Endothelial cell (in vitro differentiated cells): ENCODE measurements around the gene ERBIN. TPM values are rescaled to one million over a fixed set of nuclear protein-coding genes. Genes with fewer than 3 reads are reported as not detected.

Experiments used
- DNase-seq: peaks from one replicate; pipeline ENCODE4 v3.0.0; 2021; ENCODE audit warnings: low spot score
- H3K27ac Mint-ChIP-seq: one replicate; pipeline ENCODE4 v1.8.0; 2021; ENCODE audit warnings: mixed read lengths, inconsistent platforms; ENCODE audit not compliant: unreplicated experiment
- H3K27me3 Mint-ChIP-seq: one replicate; pipeline ENCODE4 v1.8.0; 2021; ENCODE audit warnings: mild to moderate bottlenecking, moderate library complexity, mixed read lengths, inconsistent platforms; ENCODE audit not compliant: unreplicated experiment
- H3K36me3 Mint-ChIP-seq: one replicate; pipeline ENCODE4 v1.8.0; 2021; ENCODE audit warnings: mild to moderate bottlenecking, low read depth, mixed read lengths, inconsistent platforms; ENCODE audit not compliant: unreplicated experiment
- H3K4me1 Mint-ChIP-seq: one replicate; pipeline ENCODE4 v1.8.0; 2021; ENCODE audit warnings: mild to moderate bottlenecking, mixed read lengths, inconsistent platforms; ENCODE audit not compliant: unreplicated experiment
- H3K4me3 Mint-ChIP-seq: one replicate; pipeline ENCODE4 v1.8.0; 2021; ENCODE audit warnings: mild to moderate bottlenecking, mixed read lengths, inconsistent platforms; ENCODE audit not compliant: unreplicated experiment
- H3K9me3 Mint-ChIP-seq: one replicate; pipeline ENCODE4 v1.8.0; 2021; ENCODE audit warnings: mixed read lengths, inconsistent platforms; ENCODE audit not compliant: unreplicated experiment
- total RNA-seq: library from RNA; stranded (reverse); fragmentation: NEBNext Ultra II Directional; extraction: Animal tissue kit (Norgen Biotek cat#: 25700); gene quantifications from one replicate; pipeline ENCODE4 v1.2.1, GENCODE V29; 2021; ENCODE audit not compliant: unreplicated experiment
- TF ChIP-seq, protein P1 (sequence below): fragments of 200-600 bp; sonication (generic); IDR thresholded peaks from one replicate; pipeline ENCODE4 v1.5.0; 2021; ENCODE audit warnings: antibody characterized with exemption; ENCODE audit not compliant: unreplicated experiment

The ERBIN gene
- total RNA-seq, 1 donor from 2014 or later: 93.3 TPM

DNA sequence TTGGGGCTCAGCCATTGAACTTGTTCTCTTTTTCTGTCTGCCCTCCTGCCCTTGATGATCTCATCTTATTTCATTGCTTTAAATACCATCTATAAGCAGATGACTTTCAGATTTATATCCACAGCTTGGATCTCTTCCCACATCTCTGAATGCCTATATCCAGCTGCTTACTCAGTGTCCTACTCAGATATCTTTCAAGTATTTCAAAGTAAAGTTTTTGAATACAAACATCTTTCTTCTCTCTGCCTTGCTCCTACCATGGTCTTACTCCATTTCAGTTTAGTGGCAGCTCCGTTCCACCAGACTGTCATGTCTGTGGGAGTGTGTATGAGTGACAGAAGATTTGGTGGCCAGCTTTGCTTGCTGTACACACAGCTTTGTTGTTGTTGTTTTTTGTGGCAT is 59.7 kb downstream of the ERBIN start:
- H3K36me3 Mint-ChIP-seq: no peaks in the 10 kb centered on the region
- H3K27me3 Mint-ChIP-seq: no peaks in the 10 kb centered on the region
- TF ChIP-seq, protein P1, sequence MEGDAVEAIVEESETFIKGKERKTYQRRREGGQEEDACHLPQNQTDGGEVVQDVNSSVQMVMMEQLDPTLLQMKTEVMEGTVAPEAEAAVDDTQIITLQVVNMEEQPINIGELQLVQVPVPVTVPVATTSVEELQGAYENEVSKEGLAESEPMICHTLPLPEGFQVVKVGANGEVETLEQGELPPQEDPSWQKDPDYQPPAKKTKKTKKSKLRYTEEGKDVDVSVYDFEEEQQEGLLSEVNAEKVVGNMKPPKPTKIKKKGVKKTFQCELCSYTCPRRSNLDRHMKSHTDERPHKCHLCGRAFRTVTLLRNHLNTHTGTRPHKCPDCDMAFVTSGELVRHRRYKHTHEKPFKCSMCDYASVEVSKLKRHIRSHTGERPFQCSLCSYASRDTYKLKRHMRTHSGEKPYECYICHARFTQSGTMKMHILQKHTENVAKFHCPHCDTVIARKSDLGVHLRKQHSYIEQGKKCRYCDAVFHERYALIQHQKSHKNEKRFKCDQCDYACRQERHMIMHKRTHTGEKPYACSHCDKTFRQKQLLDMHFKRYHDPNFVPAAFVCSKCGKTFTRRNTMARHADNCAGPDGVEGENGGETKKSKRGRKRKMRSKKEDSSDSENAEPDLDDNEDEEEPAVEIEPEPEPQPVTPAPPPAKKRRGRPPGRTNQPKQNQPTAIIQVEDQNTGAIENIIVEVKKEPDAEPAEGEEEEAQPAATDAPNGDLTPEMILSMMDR: no peak
- no peak for DNase-seq
- H3K4me1 Mint-ChIP-seq: peaks cover 12% of the 10 kb centered on the region
- H3K4me3 Mint-ChIP-seq: no peak overlapping the region
- no peaks in the 10 kb centered on the region for H3K9me3 Mint-ChIP-seq
- no peak overlapping the region for H3K27ac Mint-ChIP-seq

DNA sequence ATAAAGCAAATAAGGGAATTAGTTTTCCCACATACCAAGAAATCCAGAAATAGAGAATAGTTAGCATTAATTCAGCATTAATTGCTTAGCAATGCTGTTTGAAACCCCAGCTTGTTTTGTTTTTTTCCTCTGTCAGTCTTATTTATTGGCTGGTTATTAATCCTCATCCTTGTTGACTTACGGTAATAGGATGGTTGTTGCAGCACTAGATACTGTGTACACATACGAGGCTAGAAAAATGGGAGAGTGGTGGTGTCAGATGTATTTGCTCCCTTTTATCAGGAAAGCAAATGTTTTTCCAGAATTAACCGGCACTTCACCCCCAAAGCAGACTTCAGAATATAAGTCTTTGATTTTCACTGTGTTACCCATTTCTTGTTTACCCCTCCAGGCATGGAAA is 60.4 kb downstream of the ERBIN start:
- Mint-ChIP-seq H3K27me3 (no peaks in the 10 kb centered on the region), H3K9me3 (no peaks in the 10 kb centered on the region), H3K4me1 (peaks cover 10% of the 10 kb centered on the region), H3K27ac (no peak overlapping the region), H3K4me3 (no peak overlapping the region), H3K36me3 (no peaks in the 10 kb centered on the region)
- no peak for DNase-seq
- TF ChIP-seq, protein P1: no peak

DNA sequence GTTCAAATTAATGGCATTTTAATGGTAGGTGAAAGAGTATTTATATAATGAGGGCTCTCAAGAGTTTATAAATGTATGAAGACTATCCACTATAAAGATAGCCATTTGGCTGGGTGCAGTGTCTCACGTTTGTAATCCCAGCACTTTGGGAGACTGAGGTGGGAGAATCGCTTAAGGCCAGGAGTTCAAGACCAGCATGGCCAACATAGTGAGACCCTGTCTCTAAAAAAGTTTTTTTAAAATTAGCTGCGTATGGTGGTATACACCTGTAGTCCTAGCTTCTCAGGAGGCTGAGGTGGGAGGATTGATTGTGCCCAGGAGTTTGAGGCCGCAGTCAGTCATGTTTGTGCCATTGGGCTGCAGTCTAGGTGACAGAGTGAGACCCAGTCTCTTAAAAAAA is 61.6 kb downstream of the ERBIN start:
- Mint-ChIP-seq H3K27ac (no peak overlapping the region), H3K4me1 (peaks cover 10% of the 10 kb centered on the region)
- TF ChIP-seq, protein P1: no peak

DNA sequence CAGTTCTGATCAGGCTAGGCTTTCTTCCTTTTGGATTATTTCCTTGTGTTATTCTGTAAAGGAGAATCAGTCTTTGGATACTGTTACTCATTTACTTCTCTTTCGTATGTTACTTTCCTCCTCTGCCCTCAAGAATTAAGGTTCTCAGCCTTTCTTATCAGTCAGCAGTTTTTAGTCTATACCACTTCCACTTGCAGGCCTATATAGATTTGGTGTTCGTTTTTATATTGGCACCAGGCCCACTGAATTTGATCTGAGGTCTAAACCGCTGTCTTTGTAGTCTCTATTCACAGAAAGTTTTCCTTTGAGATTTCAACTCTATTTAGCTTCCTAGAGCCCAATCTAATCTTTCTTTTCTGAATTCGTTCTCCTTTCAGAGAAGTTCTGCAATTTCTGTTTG is 62.8 kb downstream of the ERBIN start:
- TF ChIP-seq, protein P1: no peak
- H3K4me1 Mint-ChIP-seq: peaks cover 8% of the 10 kb centered on the region
- peak overlapping the region; percentile 2 for H3K27ac Mint-ChIP-seq

More for the DNA sequence above, 61.6 kb downstream of the ERBIN start:
- DNase-seq: no peak
- Mint-ChIP-seq H3K36me3 (no peaks in the 10 kb centered on the region), H3K27me3 (no peaks in the 10 kb centered on the region), H3K9me3 (no peaks in the 10 kb centered on the region), H3K4me3 (no peak overlapping the region)

DNA sequence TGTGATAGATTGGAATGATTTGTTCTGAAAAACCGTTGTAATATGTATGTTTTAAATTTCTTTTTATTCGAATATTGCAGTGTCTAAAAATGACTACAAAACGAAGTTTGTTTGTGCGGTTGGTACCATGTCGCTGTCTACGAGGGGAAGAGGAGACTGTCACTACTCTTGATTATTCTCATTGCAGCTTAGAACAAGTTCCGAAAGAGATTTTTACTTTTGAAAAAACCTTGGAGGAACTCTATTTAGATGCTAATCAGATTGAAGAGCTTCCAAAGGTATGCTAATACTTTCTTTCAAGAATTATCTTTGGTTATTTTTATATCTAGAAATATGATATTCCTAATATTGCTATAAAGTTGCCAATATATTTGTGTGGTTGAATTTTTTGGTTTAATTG is 66.3 kb downstream of the ERBIN start:
- TF ChIP-seq, protein P1: no peak
- Mint-ChIP-seq H3K27me3 (no peaks in the 10 kb centered on the region), H3K9me3 (no peaks in the 10 kb centered on the region), H3K4me3 (no peak overlapping the region), H3K27ac (no peak overlapping the region), H3K36me3 (peaks cover 4% of the 10 kb centered on the region), H3K4me1 (no peaks in the 10 kb centered on the region)
- no peak for DNase-seq

More for the DNA sequence above, 62.8 kb downstream of the ERBIN start:
- no peak for DNase-seq
- no peaks in the 10 kb centered on the region for H3K36me3 Mint-ChIP-seq
- no peak overlapping the region for H3K4me3 Mint-ChIP-seq
- H3K27me3 Mint-ChIP-seq: no peaks in the 10 kb centered on the region
- H3K9me3 Mint-ChIP-seq: no peaks in the 10 kb centered on the region
